ENCODE measurements around the gene KRTAP5-4.
"Not testable (repeated sequence)": the region's sequence is repeated elsewhere in the genome, so short reads cannot be mapped to it uniquely, and the experiment has no call there.

Gene KRTAP5-4

DNA sequence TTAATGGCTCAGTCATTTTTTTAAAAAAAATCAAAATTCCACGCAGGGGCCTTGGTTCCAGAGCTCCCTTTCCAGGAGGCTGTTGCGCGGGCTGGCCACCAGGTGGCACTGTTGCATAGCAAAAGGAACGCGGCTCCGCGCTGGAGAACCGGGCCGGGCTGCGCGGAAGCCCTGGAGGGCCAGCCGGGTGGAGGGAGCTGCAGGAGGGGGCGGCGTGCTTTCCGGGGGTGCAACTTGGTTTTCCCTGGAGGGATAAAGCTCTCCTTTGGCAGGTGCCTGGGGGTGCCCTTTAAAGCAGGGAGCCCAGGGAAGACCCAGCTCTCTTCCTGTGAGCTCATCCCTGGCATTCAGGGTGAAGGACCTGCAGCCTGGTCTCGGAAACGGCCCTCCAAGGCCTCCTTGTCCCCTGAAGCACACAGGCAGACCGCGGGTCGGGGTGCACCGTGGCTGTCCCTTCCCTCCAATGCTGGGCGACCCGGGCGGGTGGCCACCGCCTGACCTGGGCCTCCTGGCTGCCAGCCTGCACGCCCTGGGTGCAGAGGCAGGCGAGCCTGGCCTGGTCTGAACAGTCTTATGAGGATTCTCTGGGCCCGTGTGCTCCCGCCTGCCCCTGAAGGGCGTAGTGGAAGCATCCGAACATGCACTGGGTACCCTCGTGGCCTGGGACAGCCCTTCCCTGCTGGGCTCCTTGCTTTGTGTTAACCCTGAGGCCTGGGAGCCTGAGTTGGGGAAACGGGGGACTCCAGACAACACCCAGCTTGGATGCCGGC is 31.0 kb upstream of the KRTAP5-4 start:
- DNase-seq = no peak

DNA sequence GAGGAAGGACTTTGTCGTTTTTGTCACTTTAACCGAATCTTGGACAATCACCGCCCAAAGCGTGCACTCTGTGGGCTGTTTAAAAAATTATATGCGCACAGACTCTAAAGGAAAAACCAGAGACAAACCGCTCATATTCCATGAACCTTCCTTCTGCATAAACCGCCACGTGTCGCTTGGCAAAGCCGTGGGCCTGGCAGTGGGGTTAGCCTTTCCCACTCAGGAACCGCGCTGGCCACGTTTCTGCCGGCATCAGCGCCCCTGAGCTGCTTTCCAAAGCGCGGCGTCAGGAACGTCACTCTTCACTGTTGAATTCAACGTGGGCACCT is 30.5 kb upstream of the KRTAP5-4 start:
- DNase-seq = no peak

DNA sequence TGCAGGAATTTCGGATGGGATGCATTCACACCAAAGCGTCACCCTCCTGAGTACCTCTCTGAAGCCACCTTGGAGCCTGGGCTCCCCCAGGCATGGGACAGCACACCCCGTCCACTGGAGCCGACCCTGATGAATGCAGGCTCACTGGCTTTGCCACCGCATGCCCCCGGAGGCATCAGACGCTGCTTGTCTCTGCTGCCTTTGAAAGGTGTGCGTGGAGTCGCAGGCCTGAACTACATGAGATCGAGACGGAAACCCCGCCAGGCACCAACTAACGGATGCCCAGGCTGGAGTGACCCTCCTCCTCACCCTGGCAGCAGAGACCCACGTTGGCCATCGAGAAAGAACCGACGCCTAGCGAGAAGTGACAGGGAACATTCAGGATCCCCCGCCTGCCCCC is 30.1 kb upstream of the KRTAP5-4 start:
- no peak for DNase-seq

DNA sequence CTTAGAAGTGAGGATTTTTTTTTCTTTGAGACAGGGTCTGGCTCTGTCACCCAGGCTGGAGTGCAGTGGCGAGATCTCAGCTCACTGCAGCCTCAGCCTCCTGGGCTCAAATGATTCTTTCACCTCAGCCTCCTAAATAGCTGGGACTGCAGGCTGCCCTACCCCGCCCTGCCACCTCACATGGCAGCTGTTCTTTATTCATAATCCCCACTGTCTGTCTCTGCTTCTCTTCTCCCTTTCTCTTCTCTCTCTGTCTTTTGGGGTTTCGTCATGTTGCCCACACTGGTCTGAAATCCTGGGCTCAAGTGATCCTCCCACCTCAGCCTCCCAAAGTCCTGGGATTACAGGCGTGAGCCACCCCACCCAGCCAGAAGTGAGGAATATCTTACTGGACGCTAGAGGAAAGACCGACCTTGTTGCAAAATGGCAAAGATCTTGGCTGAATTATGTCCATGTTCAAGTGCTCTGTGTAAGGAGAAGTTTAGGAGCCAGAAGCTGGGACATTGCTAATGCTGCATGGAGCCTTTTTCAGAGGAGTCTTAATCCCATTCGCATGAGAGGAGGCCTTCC is 29.6 kb upstream of the KRTAP5-4 start:
- DNase-seq = no peak

DNA sequence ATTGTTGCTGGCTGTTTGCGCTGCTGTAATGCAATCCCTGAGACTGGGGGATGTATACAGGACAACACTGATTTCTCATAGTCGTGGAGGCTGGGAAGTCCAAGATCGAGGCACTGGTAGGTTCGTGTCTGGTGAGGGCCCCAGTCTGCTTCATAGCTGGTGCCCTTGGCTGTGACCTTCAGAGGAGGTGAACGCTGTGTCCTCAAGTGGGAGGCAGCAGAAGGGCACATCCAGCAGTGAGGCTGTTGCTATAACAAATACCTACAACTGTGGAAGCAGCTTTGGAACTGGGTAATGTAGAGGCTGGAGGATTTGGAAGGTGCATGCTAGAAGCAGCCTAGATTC is 29.0 kb upstream of the KRTAP5-4 start:
- no peak for DNase-seq

DNA sequence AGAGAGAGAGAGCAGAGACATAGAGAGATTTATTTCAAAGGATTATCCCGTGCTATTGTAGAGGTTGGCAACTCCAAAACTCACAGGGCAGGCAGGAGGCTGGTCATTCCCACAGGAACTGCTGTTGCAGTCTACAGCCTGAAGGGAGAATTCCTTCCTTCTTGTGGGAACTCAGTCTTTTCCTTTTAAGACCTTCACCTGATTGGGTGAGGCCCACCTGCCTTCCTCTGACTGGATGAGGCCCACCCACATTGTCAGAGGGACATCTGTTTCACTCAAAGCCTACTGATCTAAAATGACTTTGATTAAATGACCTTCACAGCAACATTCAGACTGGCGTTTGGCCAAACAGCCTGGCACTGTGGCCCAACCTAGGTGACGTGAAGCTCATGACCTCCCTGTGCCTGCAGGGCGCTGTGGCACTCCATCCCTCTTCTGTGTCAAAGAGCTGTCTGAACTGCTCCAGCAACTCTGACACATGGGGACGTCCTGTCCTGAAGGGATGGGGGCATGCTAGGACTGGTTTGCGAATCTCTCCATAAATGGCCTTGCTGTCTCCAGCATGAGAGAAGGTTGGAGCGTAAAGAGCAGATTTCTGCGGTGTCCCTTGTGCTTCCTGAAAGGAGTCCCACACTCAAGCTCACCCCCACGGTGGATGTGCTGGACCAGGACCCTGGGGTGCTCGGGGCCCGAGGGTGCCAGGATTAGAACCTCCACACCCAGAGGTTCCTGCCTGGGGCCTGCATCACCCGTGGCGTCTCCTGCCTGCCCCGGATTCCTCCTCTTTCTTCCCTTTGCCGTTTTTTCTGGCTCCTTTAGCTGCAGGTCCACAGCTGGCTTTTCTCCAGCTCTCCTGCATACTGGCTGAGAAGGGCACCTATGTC is 28.3 kb upstream of the KRTAP5-4 start:
- DNase-seq = no peak

DNA sequence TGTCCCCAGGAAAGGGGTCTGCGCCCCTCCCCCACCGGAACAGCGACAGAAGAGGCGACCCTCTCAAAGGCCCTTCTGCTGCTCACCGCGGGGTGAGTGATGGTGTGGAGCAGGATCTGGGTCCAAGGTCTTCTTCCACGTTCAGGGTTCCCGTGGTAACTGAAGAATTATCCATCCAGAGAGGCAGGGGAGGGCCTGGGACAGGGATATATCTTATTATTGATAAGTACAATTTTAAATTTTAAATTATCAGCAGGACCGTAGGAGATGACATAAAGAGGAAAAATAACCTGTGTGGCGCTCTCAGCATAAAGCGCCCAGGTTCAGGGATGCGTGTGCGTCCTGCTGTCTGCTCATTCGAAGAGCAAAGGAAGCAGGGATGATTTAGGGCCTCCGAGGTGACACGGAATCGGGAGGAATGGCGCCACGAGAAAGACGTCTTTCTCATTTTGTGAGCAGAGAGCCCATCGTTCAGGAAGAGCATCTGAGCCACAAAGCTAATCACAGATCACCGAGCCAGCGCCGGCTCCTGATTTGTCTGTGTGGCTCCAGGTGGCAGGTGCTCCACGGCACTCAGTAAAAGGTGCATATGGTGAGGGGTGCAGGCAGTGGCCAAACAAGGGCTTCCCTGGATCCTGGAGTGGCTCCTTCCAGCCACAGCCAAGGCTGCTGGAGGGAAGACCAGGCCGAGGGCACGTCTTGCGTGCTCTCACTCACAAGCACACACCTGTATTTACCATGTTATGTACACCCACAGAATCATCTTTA is 26.9 kb upstream of the KRTAP5-4 start:
- DNase-seq = no peak

DNA sequence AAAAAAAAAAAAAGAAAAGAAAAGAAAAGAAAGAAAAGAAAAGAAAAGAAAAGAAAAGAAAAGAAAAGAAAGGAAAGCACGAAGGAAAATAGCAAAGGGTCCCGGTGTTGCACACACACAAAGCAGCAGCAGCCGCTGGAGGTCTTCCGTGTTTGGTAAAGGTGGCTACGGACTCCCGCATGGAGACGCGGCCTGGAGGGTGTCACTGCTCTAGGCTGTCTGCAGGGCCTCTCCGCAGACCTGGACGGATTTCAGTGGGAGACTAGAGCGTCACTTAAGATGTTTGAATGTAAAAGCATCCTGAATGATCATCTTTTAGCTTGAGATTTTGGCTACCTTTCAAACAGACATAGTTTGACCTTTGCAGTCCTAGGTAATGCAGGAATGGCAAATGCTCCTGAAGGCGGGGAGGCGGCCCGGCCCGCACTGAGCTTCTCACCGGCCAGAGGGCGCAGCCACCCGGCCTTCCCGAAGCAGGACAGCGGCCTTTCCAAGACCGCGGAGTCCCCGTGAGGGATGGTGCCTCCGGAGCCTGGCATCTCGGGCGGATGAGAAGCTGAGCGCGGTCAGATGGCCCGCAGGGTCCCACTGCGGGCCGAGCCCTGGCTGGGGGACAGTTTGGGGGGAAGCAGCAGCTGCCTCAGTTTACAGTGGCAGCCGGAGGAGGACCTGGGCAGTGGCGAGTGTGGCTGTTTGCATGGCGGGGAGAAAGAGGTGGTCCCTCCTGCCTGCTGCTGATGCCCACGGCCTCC is 26.1 kb upstream of the KRTAP5-4 start:
- no peak for DNase-seq

DNA sequence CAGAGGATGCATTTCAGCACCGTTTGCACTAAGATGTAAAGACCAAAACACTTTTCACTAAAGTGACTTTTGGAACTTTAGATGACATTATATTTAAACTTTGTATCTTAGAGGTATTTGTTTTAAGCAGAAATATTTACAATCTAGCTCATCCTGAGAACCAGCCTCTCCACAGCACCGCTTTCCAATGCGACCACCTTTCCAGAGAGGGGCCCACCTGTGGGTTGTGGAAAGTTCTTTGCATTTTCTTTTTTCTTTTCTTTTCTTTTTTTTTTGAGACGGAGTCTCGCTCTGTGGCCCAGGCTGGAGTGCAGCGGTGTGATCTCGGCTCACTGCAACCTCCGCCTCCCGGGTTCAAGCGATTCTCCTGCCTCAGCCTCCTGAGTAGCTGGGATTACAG is 24.6 kb upstream of the KRTAP5-4 start:
- DNase-seq = not testable (repeated sequence)

DNA sequence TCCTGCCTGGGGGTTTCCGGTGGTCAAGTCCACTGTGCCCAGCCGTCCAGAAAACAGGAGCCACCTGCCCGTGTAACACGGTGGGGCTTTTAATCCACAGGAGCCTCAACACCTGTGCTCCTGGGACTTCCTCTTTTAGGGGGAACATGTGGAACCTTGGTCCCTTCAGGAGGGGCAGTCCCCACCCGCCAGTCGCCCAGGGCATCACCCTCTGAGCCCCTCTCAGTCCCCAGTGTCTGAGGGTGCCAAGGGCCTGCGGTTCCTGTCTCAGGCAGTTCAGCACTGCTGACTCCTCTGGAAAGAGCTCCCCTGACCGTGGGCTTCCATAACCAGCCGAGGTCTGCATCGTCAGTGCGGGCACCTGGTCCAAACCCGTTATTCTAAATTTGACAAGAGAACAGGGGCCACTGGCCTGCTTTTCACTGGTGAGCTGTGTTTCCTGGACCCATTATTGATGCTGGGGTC is 23.5 kb upstream of the KRTAP5-4 start:
- no peak for DNase-seq

DNA sequence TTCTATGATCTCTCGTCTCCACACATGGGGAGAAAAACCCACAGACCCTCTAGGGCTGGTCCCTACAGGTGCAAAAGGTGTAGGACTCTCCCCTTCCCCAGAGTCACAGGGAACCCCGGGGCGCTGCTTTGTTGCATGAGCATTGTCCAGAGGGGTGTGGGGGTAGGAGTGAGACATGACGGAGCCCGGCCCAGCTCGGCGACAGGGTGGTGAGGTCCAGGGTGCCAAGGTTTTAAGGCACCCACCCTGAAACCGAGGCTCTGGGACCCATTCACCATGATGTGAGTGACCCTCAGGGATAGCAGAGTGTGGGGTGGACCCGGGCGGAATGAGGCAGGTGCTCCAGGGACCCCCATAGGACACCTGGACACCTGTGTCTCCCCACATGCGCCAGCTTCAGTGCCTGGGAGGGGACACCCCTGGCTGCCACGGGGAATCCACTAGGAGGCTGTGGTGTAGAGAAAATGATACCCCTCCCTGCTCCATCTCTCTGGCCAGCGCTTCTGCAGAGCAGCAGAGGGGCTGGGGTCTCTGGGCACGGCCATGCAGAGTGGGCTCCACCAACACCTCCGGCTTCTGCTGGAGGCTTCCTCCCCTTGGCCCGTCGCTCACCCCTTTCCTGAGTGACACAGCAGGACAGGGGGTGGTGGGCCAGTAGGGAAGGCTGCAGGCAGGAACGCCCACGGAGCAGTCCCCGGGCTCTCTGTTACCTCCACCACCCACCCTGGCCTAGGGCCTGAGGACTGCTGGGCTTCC is 22.8 kb upstream of the KRTAP5-4 start:
- DNase-seq = no peak

DNA sequence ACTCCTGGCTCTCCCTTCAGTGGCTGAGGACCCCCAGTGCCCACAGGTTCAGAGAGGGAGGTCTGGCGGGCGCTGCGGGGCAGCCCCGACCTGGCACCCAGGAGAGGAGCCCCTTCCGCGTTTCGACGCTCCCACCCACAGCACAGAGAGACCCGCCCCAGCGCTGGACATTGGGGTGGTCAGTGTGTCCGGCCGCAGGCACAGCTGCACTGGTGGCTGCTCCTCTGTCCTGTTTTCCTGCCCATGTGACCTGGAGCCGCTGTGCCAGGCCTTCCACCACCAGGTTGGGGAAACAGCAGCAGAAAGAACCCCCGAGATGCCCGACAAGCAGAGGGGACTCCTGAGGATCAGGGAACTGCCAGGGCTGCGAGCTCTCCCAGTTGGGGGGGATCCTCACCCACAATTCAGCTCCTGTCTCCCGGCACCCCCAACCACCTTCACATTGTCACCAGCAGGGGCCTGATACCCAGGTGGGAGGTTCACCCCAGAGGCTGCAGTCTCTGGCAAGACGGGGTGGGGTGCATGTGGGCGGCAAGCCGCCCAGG is 21.3 kb upstream of the KRTAP5-4 start:
- DNase-seq = no peak

DNA sequence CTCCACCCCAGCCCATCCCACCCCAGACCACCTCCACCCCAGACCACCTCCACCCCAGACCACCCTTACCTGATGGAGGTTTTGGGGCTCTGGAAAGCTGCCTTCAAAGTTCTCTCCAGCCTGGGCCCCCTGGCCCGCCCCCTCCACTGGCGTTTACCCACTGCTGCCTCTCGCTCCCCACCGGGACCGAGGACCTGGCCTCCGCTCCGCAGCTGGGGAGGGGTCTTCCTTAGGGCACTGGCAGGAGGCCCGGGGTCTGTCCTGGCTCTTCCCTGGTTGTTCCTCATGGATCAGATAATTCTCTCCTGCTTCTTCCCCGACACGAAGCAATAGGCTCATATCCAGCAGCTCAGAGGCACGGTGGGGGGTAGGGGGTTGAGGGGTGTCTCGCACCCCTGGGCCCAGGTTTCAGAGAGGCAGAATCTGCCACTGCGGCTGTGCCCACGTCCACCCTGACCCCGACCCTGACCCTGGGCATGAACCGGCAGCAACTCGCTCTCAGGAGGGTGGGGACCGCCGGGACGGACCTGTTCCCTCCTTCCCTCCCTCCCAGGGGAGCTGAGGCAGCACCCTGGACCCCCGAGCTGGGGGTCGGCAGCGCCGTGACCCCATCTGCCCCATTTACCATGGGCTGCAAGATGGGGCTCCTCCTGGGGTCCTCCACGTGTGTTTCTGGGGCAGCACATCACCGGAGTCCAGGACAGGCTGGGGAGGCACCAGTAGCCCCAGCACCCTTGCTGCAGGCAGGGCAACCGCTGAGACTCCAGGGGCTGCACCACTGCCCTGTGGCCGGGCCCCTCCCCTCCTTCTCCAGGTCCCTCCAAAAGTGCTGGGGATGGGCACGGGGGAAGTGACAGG is 20.6 kb upstream of the KRTAP5-4 start:
- no peak for DNase-seq

DNA sequence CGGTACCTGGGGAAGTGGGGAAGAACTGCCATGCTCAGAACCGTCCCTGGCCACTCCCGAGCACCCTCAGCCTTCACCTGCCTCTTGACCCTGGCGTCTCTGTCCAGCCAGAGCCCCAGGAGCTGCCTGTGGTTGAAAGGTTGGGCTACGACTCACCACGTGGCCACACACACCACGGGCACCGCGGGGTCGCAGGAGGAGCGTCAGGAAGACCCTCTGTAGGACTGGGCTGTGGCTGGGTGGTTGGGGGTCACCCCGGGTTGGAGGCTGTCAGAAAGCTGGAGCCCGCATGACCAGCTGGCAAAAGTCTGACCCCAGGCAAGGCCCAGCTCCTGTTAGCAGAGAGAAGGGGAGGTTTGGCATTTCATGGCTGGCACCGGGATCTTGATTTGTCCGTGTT is 19.2 kb upstream of the KRTAP5-4 start:
- no peak for DNase-seq

DNA sequence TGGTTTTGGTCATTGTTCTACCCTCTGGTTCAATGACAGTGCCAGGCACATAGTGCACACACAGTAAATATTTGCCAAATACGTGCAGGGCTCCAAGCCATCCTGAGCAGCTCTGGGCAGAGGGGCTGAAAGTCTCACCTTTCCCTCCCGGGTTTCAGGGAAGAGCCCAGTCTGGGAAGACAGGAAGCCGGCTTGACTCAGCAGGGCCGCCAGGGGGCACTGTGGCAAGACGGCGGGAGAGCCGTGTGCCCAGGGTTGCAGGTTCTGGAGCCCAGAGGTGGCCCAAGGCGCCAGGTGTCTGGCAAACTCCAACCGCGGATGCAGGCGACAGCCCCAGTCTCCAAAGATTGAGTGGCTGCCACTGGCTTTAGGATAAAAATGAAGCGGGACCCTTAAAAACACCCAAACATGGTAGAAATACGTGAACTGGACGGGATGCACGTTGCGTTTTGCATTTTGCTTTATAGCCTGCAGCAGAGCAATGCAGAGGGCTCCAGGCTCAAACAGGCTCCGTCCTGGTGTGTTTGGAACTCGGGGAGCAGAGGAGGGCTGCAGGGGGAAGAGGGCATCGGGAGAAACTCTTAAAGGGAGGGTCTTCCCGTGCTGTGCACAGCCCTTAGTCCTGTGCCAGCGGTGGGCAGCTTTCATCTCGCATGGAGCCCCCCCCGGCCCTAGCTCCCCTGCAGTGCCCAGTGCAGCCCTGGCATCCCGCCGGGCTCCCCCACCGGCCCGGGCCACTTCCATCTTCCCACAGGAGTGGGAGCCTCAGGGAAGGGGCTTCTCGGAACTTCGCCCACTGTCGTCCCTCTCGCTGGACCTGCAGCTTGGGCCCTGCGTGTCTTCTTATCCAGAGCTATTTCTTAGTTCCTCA is 18.4 kb upstream of the KRTAP5-4 start:
- no peak for DNase-seq

DNA sequence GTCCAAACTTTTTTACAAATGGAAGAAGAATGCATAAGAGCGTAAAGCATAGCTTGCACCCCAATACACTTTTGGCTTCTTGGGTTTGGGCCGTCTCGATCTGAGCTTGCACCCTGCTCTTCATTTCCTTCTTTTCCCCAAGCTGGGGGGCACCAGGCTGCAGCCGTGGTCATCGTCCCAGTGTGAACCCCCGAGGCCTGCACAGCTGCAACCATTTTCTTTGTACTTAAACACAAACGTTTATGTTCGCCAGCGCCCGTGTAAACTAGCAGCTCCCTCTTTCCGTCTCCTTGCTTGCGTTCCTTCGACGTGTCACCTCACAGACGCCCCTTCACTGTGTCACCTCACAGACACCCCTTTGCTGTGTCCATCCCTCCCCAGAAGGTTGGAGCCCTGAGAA is 17.7 kb upstream of the KRTAP5-4 start:
- DNase-seq = no peak

DNA sequence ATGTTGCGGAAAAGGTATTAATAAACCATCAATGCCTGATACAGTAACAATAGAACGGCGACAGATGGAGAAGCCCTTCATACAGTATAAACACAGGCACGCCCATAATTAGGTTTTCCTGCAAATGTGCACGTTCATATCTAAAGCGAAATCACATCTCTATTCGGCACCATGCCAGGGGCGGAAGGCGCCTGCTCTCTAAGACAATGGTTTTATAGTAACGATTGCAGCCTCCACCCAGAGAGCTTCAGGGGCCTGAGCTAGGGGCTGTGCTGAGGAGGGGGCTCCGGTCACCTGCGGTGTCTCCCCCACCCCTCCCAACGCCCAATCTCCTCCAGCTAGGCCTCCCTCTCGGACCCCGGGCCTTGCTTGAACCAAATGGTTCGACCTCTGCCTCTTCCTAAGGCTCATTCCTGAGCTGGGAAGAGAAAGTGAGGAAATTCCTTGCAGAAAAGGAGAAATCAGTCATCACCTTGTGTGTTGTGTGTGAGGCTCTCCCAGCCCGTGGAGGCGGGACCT is 17.2 kb upstream of the KRTAP5-4 start:
- DNase-seq = no peak

DNA sequence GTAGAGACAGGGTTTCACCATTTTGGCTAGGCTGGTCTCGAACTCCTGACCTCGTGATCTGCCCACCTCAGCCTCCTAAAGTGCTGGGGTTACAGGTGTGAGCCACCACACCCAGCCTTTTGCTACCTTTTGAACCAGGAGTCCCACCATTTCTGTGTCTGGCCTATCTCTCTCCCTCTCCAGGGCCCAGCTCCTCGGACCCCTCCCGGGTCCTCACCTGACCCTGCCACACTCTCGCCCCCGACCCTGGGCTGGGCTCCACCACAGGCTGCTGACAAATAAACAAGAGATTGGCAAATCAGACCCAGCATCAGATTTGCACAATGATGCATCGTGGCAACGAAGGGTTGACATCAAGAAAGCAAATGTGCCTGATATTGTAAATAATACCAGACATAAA is 16.4 kb upstream of the KRTAP5-4 start:
- no peak for DNase-seq

DNA sequence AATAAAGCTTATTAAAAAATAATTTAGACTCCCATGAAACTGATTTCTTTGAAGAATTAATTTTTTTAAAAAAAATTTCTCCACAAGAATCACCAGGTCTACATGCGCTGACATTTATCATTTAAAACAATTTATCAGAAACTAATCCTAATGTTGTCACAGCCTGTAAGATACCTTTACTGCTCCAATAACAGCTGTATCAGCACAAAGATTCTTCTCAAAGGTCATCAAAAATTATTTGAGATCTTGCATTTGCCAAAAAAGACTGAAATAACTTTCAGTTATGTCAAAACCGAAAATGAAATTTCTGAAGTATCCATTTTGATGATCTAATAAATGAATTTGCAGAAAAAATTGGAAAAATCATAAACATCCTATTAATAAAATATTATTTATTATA is 15.7 kb upstream of the KRTAP5-4 start:
- DNase-seq = no peak

All from SHP77 treated with DMSO at 0.1 percent for 48 hours (cell line).